PC-3 (cell line): Measurements from ENCODE around the gene SFN.

Experiments used
- CTCF ChIP-seq: fragments of 300-600 bp; sonication (generic); conservative IDR thresholded peaks from 2 replicates; pipeline ENCODE4 v1.5.1; 2017; ENCODE audit warnings: antibody characterized with exemption, low read depth, mild to moderate bottlenecking, low read length
- EZH2 ChIP-seq: fragments of 300-600 bp; sonication (generic); IDR thresholded peaks from one replicate; pipeline ENCODE4 v1.6.1; 2017; ENCODE audit warnings: antibody characterized with exemption, mild to moderate bottlenecking, low read length; ENCODE audit not compliant: unreplicated experiment
- EZH2phosphoT487 ChIP-seq: fragments of 300-600 bp; sonication (generic); IDR thresholded peaks from 2 replicates; pipeline ENCODE4 v1.6.1; 2018; ENCODE audit warnings: mild to moderate bottlenecking, antibody characterized with exemption, low read length, borderline replicate concordance

GRCh38 chr1:26900001-26900814 is 37.3 kb downstream of the SFN start, which contains the start of gene GPATCH3:
- TF ChIP-seq CTCF, result no peak
- no peak for TF ChIP-seq EZH2
- no peak for TF ChIP-seq EZH2phosphoT487
